GM18498 (cell line): ENCODE results near the gene ALPK3.

ENCODE experiments used
- ATAC-seq: cut with Tn5 transposase; IDR thresholded peaks from one replicate; pipeline ENCODE4 v1.9.1; 2021; ENCODE audit warnings: mild to moderate bottlenecking, moderate library complexity; ENCODE audit not compliant: unreplicated experiment

The ALPK3 gene, protein sequence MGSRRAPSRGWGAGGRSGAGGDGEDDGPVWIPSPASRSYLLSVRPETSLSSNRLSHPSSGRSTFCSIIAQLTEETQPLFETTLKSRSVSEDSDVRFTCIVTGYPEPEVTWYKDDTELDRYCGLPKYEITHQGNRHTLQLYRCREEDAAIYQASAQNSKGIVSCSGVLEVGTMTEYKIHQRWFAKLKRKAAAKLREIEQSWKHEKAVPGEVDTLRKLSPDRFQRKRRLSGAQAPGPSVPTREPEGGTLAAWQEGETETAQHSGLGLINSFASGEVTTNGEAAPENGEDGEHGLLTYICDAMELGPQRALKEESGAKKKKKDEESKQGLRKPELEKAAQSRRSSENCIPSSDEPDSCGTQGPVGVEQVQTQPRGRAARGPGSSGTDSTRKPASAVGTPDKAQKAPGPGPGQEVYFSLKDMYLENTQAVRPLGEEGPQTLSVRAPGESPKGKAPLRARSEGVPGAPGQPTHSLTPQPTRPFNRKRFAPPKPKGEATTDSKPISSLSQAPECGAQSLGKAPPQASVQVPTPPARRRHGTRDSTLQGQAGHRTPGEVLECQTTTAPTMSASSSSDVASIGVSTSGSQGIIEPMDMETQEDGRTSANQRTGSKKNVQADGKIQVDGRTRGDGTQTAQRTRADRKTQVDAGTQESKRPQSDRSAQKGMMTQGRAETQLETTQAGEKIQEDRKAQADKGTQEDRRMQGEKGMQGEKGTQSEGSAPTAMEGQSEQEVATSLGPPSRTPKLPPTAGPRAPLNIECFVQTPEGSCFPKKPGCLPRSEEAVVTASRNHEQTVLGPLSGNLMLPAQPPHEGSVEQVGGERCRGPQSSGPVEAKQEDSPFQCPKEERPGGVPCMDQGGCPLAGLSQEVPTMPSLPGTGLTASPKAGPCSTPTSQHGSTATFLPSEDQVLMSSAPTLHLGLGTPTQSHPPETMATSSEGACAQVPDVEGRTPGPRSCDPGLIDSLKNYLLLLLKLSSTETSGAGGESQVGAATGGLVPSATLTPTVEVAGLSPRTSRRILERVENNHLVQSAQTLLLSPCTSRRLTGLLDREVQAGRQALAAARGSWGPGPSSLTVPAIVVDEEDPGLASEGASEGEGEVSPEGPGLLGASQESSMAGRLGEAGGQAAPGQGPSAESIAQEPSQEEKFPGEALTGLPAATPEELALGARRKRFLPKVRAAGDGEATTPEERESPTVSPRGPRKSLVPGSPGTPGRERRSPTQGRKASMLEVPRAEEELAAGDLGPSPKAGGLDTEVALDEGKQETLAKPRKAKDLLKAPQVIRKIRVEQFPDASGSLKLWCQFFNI (N-terminal part only)

DNA sequence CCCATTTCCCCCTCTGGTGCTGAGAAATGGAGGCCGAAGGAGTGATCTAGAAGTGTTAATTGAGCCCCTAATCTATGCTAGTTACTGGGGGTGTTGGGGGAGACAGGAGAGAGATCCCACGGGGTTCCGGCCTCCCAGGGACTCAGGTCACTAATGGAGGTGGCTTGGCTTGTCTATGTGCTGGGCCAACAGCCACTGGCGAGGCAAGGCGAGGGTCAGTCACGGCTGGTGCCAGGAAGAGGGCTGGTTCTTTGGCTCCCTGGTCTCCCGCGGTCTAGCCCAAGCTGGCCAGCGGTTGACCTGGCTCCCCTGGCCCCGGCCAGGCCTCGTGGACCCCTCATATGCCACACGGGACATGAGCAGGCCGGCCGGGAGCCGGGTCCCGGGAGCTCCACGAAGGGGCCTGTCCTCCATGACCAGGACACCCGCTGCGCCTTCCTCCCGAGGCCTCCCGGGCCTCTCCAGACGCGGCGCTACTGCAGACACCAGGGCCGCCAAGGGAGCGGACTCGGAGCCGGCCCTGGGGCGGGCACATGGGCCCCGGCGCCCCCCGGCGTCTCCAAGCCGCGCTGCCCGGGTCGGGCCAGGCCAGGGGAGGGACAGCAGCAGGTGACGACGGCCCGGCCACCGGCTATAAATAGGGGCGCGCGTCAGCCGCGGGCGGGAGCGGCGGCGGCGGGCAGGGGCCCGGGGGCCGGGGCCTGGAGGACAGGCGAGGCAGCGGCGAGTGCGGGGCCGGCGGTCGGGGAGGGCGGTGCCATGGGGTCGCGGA lies at the start of gene ALPK3:
TSS of gene ALPK3 (plus strand) at position 663 of the 772 bp plus-strand sequence. CDS start at position 760, 97 bp downstream.
- ATAC-seq, result no peak

DNA sequence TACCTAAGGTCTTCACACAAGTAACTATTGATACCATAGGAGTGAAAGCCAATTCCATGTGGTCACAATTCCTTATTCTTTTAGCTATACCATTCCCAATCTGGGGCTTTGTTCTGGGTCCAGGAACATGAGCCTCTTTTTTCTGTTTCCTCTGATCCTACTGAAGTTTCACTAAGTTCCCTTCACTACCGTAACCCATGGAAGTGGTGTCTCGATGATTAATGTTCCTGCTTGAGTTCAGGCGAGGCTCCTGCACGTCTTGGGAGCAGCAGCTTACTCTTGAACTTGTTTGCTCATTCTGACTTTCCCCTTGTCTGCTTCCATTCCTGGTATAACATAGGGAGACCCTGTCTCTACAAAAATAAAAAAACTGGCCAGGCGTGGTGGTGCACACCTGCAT lies 45.1 kb upstream of the ALPK3 start:
- no peak for ATAC-seq

DNA sequence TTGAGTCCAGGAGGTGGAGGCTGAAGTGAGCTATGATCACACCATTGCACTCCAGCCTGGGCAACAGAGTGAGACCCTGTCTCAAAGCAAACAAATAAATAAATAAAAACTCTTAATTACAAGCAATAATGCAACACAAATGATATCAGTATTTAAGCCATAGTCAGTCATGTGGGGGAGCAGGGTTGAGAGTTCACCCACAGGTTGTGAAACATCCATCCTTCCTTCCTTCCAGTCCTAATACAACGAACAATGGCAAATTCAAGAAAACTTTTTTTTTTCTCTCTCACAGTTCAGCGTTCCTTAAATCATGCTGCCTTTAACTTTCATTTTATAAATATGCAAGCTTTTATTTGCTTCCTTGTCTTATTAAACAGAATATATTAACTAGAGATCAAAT lies 44.7 kb upstream of the ALPK3 start:
- no peak for ATAC-seq

DNA sequence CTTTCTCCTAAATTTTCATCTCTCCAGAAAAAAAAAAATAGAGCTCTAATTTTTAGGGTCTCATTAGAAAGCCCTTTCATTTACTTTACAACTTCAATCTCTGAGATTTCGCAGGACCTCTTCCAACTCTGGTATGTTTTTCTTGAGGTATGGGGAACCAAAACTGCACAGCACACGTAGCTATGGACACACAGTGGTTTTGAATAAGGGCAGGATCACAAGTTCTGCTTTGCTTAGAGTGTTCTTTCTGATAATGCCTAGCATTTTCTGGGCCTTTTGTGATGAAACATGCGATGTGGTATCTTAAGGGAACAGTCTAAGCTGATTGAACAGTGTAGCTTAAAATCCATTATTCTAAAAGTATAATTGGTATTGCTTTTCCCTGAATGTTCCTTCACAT lies 43.4 kb upstream of the ALPK3 start:
- ATAC-seq, result peak; percentile 48

DNA sequence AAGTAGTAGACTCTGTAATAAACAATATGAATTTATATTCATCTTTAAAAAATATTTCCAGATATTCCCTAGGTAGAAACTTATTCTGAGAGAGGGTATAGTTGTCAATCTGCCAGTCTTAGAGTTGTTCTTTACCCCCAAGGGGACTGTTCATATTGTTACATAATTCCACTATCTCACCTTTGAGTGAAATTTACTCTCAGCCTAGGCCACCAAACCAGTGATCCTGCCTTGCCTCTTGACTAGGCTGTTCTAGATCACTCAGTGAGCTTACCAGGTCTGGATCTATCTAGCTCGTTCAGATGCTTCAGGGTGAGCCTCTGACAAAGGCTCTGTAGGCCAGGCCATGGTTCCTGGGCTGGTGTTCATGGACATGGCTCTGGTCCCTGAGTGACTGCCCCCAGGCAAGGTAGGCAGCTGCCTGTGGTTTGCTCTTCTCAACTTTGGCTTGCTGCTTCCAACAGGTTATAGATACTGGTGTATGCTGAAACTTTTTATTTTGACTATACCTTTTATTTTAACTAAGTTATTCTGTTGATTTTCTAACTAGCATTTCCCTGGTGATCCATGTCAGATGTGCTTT lies 41.2 kb upstream of the ALPK3 start:
- no peak for ATAC-seq

DNA sequence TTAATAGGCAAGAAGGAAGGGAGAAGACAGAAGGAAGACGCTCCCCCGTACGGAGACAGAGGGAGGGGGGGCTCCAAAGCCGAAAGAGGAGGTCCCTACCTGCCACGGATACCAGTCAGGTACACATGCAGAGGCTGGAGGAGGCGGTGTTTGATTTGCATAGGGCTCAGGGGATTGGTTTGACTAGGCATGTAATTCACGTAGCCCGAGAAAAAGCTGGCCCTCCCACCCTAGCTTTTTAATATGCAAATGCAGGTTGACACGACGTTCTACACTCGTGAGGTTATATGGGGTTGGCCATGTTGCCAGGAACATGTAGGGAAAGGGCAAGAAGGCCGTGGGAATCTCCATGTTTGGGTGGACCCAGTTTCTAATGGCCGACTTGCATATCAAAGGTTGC lies 39.0 kb upstream of the ALPK3 start:
- ATAC-seq, result no peak

DNA sequence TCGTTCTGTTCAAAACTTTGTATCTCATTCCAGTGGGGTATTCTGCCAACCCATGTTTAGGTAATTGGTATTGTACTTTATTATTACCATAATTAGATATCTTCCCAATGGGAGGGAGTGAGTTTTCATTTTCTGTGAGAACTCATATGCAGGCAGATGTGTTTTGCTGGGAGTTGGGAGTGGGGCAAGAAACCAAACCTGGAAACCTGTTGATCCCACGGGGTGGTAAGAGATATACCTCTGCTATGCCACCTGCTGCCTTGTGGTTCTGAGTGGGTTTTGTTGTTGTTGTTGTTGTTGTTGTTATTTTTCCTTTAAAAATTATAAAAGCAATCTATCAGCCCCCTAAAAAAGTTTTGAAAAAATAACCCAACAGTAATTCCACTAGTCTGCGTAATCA lies 36.7 kb upstream of the ALPK3 start:
- no peak for ATAC-seq

DNA sequence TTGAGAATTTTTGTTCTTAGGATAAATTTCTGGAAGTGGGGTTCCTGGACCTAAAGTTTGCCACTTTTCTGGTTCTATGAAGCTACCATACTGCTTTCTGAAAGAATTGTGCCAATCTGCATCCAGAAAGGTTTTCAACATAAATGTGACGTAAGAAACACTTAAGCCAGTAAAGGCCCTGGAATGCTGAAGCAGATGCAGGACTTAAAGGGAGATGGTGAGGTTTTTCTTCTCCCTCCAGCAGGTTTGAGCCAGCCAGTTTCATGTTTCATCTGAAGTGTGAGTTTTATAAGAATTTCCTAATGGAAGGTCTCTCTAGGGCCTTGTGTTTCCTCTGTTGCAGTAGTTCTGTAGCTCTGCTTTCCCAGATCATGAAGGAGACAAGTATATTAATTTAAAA lies 35.7 kb upstream of the ALPK3 start:
- ATAC-seq, result no peak

DNA sequence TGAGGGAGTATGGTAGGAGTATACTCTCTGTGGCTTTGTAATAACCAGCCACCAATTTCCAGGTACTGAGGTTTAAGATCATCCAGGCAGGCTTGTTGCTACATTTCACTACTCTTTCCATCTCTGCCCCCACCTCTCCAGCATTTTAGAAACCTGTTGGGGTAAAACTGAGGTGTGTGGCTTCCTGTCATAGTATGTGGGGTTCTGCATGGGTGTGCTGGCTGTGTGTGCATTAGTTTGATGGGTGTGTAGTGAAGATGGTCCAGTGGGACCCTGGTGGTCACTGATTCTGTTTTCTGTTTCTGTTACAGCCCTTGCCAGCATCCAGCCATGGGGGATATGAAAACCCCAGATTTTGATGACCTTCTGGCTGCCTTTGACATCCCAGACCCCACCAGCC lies 34.8 kb upstream of the ALPK3 start:
- no peak for ATAC-seq

DNA sequence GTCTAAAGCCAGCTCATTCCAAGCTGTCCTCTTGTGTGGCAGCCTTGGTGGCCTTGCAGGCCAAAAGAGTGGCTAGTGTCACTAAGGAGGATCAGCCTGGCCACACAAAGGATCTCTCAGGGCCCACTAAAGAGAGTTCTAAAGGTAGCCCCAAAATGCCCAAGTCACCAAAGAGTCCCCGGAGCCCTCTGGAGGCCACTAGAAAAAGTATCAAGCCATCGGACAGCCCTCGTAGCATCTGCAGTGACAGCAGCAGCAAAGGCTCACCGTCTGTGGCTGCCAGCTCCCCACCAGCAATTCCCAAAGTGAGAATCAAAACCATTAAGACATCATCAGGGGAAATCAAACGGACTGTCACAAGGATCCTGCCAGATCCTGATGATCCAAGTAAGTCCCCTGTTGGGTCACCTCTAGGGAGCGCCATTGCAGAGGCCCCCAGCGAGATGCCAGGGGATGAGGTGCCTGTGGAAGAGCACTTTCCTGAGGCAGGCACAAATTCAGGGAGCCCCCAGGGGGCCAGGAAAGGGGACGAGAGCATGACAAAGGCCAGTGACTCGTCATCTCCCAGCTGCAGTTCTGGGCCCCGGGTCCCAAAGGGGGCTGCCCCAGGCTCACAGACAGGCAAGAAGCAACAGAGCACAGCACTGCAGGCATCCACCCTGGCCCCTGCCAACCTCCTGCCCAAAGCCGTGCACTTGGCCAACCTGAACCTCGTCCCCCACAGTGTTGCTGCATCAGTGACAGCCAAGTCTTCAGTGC lies 33.5 kb upstream of the ALPK3 start:
- no peak for ATAC-seq

DNA sequence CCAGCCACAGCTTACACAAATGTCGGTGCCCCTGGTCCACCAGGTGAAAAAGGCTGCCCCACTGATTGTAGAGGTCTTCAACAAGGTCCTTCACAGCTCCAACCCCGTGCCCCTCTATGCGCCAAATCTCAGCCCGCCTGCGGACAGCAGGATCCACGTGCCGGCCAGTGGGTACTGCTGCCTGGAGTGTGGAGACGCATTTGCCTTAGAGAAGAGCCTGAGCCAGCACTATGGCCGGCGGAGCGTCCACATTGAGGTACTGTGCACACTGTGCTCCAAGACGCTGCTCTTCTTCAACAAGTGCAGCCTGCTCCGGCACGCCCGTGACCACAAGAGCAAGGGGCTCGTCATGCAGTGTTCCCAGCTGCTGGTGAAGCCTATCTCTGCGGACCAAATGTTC lies 32.9 kb upstream of the ALPK3 start:
- no peak for ATAC-seq

DNA sequence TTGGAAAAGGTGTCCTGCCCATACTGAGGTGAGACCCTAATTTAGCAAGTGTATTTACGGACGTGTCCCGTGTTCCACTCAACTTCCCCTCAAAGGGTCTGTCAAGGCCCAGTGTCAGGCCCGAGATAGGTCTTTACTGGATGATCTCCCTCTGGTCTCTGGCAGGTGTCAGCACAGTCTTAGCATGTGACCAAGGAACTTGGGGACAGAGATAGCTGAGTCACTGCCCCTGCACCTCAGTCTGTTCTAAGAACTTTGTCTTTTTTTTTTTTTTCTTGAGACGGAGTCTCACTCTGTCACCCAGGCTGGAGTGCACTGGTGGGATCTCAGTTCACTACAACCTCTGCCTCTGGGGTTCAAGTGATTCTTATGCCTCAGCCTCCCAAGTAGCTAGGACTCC lies 32.1 kb upstream of the ALPK3 start:
- ATAC-seq, result no peak

DNA sequence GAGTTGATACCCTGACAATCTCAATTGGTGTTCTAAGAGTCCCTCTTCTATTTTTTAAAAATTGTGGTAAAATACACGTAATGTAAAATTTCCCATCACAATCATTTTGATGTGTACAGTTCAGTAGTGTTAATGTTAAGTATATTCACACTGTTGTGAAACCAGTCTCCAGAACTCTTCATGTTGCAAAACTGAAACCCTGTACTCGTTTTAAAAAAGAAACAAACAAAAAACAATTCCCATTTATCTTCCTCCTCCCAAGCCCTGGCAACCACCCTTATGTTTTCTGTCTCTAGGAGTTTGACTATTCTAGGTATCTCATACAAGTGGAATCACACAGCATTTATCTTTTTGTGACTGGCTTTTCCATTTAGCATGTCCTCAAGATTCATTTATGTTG lies 28.7 kb upstream of the ALPK3 start:
- ATAC-seq, result no peak

DNA sequence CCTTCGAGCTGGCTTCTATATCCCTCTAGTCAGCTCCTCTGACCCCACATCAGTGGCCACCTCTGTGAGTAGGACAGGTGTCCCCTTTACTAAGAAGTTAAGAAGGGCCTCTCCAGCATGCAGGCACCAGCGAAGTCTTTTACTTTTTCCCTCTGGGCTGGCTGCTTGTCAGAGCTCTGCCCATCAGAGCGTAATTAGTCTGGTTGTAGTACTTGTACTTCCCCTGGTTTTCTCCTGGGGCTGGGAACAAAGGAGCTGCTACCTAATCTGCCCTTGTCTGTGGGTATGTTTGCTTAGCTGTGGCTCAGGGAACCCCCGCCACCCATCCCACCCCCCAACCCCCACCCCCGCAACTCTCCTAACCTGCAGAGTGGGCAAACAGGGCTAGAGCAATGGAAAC lies 27.4 kb upstream of the ALPK3 start:
- ATAC-seq, result no peak

DNA sequence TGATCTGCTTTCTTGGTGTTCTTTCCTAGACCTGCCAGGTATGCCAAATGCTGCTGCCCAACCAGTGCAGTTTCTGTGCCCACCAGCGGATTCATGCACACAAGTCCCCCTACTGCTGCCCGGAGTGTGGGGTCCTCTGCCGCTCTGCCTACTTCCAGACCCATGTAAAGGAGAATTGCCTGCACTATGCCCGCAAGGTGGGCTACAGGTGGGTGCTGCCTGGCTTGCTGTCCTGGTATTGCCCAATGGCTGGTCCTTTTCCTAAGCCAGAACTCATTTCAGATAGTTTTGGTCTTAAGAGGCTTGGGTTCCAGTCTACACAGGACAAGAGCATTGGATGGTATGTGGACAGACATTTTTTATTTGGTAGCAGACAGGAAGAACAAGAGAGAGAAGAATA lies 26.5 kb upstream of the ALPK3 start:
- no peak for ATAC-seq

DNA sequence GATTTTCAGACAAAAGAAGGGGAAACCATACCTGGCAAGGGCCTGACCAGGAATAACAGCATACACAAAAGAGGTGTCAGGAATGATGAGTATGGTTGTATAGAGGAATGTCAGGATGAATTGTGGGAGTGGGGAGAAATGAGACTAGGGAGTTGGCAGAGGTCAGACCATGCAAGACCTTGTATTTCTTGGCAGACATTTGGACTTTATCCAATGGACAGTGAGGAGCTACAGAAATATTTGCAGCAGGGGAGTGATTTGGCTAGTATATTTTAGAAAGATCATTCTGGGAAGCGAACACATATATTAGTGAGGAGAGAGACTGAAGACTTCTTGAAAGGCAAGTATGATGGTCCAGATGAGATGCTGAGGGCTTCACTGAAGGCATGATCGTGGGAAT lies 25.4 kb upstream of the ALPK3 start:
- no peak for ATAC-seq

DNA sequence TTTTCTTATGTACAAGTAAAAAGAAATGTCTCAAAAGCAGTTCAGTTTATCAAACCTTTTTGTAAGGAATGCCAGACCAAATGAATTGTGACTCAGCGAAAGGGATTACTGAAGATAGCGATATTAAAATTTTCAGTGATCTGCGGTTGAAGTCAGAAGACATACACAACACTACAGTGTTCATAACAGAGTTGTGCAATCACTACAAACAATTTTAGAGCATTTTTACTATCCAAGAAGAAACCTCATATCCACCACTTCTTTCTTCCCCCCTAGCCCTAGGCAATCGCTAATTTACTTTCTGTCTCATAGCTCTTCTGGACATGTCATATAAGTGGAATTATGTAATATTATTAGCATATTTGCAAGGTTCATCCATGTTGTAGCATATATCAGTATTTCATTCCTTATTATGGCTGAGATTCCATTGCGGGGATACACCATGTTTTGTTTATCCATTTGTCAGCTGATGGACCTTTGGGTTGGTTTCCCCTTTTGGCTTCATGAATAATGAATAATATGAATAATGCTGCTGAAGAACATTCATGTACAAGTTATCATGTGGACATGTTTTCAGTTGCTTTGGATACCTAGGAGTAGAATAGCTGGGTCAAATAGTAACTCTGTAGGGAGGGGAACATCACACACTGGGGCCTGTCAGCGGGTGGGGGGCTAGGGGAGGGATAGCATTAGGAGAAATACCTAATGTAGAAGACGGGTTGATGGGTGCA lies 23.6 kb upstream of the ALPK3 start:
- no peak for ATAC-seq

DNA sequence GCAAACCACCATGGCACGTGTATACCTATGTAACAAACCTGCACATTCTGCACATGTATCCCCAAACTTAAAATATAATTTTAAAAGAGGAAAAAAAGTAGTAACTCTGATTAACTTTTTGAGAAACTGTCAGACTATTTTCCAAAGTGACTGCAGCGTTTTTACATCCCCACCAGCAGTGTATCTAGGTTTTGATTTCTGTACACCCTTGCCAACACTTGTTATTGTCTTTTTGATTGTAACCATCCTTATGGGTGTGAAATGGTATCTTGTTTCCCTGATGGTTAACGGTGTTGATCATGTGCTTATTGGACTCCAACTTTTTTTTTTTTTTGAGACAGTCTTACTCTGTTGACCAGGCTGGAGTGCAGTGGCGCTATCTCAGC lies 23.0 kb upstream of the ALPK3 start:
- no peak for ATAC-seq

DNA sequence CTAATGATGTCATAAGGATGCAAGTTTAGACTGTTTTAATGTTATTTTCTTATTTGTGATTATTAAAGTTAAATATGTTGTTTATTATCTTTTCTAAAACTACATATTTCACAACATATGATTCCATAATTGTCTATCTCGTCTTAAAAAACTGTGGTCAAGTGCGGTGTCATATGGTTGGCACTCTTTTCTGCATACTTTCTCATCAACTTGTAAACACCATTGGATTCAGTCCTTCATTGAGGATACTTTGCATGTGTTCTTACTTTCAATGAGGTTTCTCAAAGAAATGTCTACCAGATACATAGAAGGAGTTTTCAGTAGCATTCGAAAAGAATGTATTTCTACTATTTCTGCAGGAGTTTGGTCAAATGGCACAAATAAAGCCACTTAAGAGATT lies 22.0 kb upstream of the ALPK3 start:
- ATAC-seq, result no peak
